Stimulated activated CD8-positive, alpha-beta memory T cell treated with anti-CD3 and anti-CD28 coated beads, Interleukin-4, amount 100 ng/mL, for 48 hours (primary cell): ENCODE data around the gene OR2F1.
"Not testable (repeated sequence)": the region's sequence is repeated elsewhere in the genome, so short reads cannot be mapped to it uniquely, and the experiment has no call there.

Experiments used
- DNase-seq: peaks from one replicate; pipeline ENCODE4 v3.0.0-alpha.2; 2020

Gene OR2F1

GRCh38 chr7:143958781-143959180 is 4.1 kb downstream of the OR2F1 start:
- no peak for DNase-seq

DNA sequence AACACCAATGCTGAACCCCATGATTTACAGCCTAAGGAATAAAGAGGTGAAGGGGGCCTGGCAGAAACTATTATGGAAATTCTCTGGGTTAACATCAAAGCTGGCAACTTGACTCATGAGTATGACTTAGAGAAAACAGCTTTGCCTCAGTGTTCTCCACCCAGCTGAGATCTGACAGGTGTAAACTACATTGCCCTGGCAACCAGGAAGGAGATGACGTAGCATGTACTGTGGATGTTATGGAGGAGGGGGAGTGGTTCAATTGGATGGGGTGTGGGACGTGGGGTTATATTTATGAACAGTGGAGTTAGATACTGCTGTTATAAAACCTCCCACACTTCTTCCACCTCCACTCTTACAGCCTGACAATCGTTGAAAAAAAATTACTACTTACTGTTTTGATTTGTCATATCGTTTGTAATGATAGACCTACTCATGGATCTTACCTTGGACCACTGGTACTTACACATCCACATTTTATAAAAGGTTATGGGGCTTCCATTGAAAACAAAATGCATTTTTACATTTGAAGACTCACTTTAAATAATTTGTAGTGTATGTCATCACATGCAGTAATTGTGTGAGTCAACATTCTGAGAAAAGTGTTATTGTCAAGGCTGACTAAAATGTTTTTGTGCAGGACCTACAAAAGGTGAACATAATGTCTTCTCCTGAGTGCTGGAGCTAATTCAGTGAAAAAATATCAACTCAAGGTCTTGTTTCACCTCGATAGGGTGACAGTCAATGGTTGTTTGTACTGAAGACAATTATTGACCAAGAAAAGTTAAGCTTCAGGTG is 6.4 kb downstream of the OR2F1 start:
- no peak for DNase-seq

DNA sequence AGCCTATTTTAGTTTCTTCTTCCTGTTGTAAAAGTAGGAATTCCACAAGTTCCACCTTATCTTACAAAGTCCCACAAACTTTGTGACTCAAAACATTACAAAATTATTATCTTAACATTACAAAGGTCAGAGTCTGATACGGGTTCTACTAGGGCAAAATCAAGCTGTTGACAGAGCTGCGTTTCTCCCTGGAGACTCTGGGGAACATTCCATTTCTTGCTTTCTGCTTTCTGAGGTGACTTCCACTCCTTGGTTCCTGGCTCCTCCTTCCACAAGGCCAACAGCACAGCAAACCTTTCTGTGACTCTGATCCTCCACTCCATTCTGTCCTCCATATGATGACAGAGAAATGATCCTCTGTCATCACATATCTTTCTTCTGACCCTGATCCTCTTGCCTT is 10.6 kb downstream of the OR2F1 start:
- no peak for DNase-seq

DNA sequence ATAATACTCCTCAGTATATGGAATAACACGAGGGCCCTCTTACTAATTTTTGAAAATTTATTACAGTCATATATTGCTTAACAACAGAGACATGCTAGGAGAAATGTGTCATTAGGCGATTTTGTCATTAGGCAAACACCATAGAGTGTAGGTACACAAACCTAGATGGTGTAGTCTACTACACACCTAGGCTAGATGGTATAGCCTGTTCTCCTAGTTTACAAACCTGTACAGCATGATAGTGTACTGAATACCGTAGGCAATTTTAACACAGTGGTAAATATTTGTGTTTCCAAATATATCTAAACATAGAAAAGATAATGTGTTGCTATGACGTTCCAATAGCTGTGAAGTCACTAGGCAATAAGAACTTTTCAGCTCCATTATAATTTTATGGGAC is 12.8 kb downstream of the OR2F1 start:
- DNase-seq, result no peak

DNA sequence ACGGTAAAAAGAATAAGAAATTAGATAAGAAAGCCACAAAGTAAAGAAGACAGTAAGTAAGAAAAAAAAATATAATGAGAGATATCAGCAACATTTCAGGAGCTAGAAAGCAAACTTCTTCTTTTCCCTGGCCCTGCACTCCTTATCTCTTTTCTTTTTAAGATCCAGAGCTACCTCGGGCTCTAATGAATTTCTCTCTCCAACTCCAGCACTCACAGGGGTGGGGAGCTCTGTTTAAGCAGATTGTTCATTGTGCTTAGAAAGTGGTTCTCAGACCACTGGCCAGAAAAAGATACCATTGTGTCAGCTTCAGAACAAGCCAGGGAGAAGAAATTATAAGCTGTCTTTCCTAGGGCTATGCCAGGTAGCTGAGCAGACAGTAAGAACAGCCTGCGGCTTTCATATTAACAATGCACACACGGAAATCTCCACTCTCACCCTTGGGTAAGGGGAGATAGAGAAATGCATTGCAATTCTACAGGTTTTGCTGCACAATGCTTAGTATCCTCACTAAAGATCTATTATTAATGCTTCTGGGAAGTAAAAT is 19.3 kb downstream of the OR2F1 start:
- DNase-seq, result no peak

- DNase-seq, result no peak
Measured at GRCh38 chr7:143974459-143974858, 19.8 kb downstream of the OR2F1 start.

GRCh38 chr7:143975617-143976016 is 21.0 kb downstream of the OR2F1 start:
- DNase-seq, result no peak

DNA sequence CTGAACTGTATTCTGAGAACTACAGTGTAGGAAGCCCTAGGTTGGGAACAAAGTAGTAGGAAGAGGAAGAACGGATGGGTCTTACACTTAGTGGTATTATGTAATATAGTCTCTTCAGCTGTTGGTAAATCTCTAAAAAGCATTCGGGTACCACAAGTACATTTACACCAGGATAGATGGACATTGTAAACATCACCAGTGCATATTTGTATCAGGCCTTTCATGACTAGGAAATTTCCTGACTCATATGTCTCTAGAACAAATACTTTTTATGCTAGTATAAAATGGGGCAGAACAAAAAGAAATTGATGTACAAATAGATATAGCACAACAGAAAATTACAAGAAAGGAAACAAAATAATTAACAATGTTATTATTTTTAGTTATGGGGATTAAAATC is 23.9 kb downstream of the OR2F1 start:
- DNase-seq, result no peak

DNA sequence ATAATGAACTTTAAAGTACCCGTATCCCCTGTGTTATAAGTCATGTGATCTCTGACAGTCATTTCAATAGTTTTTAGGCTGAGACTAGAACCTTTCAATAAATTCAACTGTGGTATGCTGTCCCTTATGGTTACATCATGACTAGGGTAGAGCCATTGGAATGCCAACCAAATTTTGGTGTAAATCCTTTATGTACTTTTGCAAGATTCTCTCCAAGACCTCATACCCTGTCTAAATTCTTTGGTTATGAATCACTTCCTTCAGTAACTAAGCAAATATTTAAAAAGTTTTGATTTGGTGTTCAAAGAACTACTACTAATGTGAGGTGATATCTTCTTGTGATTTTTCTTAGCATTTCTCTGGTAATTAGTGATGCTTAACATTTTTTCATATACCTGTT is 24.7 kb downstream of the OR2F1 start:
- DNase-seq, result no peak

- DNase-seq, result no peak
Measured at GRCh38 chr7:143979998-143980397, 25.4 kb downstream of the OR2F1 start.

- DNase-seq, result no peak
Measured at GRCh38 chr7:143980746-143981510, 26.3 kb downstream of the OR2F1 start.

GRCh38 chr7:143983960-143984359 is 29.3 kb downstream of the OR2F1 start:
- DNase-seq, result no peak

DNA sequence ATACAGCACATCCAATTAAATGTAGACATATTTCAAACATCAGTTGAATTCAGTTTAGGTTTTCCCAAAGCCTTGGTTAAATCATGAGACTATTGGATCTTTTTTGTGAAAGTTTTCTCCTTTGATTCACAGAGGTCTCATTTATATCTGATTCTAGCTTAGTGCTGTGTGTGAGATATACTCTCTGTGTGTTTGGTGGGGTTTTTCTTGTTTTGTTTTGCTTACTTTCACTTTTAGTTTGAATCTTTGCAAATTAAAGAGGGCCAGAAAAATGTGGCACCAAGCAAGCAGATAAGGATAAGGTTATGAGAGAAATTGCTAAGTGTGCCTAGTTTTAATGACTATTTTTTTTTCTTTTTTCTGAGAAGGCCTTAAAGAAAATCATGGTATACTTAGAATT is 32.9 kb downstream of the OR2F1 start:
- DNase-seq, result no peak

DNA sequence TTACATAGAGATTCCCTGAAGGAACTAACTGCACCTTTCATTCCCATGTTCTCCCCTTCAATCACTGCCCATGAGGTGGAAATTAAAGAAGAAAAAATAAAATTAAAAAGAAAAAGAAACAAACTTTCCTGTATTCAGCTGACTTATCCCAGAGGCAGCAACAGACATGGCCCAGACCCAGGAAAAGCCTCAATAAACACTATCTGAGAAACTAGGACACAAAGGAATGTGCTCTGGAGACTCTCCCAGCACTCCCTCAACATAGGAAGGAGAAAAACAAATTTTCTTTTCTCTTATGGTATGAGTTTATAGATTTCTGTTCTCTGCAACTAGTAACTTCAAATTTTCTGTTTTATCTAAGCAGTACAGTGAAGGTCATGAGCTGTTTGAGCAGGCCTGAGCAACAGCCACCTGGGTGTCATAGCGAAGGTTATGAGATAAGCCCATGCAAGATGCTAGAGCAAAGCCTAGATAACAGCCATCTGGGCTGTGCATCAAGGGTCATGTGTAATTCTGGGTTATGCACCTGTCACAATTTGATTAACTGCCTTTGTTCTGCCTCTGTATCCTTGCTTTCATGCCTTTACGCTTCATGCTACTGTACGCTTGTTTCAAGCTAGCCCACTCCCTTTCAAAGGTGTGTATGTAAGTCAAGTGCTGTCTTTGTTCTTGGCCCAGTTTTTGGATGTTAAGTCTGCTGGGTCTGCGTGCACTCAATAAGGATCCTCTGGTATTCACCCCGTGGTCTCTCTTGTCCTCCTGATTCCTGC is 34.5 kb downstream of the OR2F1 start:
- no peak for DNase-seq

GRCh38 chr7:143992670-143993069 is 38.0 kb downstream of the OR2F1 start:
- no peak for DNase-seq

GRCh38 chr7:143993924-143994323 is 39.3 kb downstream of the OR2F1 start:
- no peak for DNase-seq

- DNase-seq, result no peak
Measured at GRCh38 chr7:144000020-144000419, 45.4 kb downstream of the OR2F1 start, which contains the start of gene OR6B1. TSS of gene OR6B1 (plus strand) at chr7:144000320. CDS start at chr7:144003997, 3,677 bp downstream.

DNA sequence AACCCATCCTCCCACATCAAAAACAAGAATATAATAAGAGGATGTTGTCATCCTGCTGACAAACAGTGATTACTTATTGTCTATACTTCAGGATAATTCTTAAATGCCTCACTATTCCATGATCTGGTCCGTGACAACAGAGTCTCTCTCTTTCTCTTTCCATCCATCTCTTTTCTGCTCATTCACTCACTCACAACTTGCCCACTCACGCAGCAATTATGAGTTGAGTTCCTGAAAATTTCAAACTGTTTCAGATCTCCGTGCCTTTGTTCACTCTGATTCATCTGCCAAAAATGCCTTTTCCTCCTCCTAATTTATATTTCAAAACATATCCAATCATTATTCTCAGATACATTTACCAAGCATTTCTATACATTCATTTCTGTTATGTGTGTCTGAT is 46.9 kb downstream of the OR2F1 start:
- DNase-seq, result no peak

DNA sequence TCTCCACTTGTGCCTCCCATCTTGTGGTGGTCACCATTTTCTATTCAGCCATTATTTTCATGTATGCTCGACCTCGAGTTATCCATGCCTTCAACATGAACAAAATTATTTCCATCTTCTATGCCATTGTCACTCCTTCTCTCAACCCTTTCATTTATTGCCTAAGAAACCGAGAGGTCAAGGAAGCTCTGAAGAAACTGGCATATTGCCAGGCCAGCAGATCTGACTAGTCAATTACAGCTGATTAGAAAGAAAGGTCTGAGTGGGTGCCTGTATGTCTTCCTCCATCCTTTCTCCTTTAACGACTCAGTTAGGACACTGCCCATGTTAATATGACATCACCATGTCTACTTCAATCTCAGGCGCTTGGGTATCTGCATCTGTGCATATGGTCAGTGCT is 50.1 kb downstream of the OR2F1 start:
- DNase-seq, result no peak

- no peak for DNase-seq
Measured at GRCh38 chr7:144006029-144006691, 51.5 kb downstream of the OR2F1 start.

- DNase-seq, result no peak
Measured at GRCh38 chr7:144006692-144007042, 52.0 kb downstream of the OR2F1 start.

- DNase-seq, result no peak
Measured at GRCh38 chr7:144009361-144009760, 54.7 kb downstream of the OR2F1 start.

DNA sequence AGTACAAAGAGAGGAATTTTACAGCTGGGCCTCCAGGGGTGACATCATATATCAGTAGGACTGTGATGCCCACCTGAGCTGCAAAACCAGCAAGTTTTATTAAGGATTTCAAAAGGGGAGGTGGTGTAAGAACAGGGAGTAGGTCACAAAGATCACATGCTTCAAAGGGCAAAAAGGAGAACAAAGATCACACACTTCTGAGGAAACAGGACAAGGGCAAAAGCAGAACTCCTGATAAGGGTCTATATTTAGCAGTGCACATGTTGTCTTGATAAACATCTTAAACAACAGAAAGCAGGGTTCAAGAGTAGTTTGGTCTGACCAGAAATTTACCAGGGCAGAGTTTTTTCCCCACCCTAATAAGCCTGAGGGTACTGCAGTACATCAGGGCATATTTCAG is 55.4 kb downstream of the OR2F1 start:
- DNase-seq, result not testable (repeated sequence)
